MM.1S (cell line): Measurements from ENCODE around the gene SHD.

Experiments
- DNase-seq: peaks from one replicate; pipeline ENCODE4 v3.0.0-alpha.2; 2015
- H2AFZ ChIP-seq: fragments of 300-600 bp; sonication (generic); 2 replicates; pipeline ENCODE4 v1.6.0; 2016; ENCODE audit warnings: antibody characterized with exemption, low read length
- H3F3A ChIP-seq: fragments of 300-600 bp; sonication (generic); 2 replicates; pipeline ENCODE4 v1.6.1; 2016; ENCODE audit warnings: mild to moderate bottlenecking, antibody characterized with exemption, low read length, moderate library complexity, mixed read lengths; ENCODE audit not compliant: insufficient read depth
- H3K27ac ChIP-seq: fragments of 300-600 bp; sonication (generic); 2 replicates; pipeline ENCODE4 v1.5.1; 2016; ENCODE audit warnings: mild to moderate bottlenecking, low read length
- H3K27me3 ChIP-seq: fragments of 300-600 bp; sonication (generic); replicated peaks from 2 replicates; pipeline ENCODE4 v1.6.0; 2016; ENCODE audit warnings: low read length; ENCODE audit not compliant: insufficient read depth
- H3K36me3 ChIP-seq: fragments of 300-600 bp; sonication (generic); replicated peaks from 2 replicates; pipeline ENCODE4 v1.6.1; 2016; ENCODE audit warnings: mild to moderate bottlenecking, low read length, mixed read lengths; ENCODE audit not compliant: insufficient read depth
- H3K4me1 ChIP-seq: fragments of 300-600 bp; sonication (generic); 2 replicates; pipeline ENCODE4 v1.6.1; 2016; ENCODE audit warnings: low read length, mixed read lengths
- H3K4me2 ChIP-seq: fragments of 300-600 bp; sonication (generic); 2 replicates; pipeline ENCODE4 v1.6.0; 2016; ENCODE audit warnings: low read depth, low read length
- H3K4me3 ChIP-seq: fragments of 300-600 bp; sonication (generic); 2 replicates; pipeline ENCODE4 v1.5.1; 2016; ENCODE audit warnings: low read length, mixed read lengths
- H3K79me2 ChIP-seq: fragments of 300-600 bp; sonication (generic); 2 replicates; pipeline ENCODE4 v1.6.1; 2016; ENCODE audit warnings: mixed run types, low read length, mixed read lengths
- H3K9ac ChIP-seq: fragments of 300-600 bp; sonication (generic); 2 replicates; pipeline ENCODE4 v1.6.1; 2016; ENCODE audit warnings: low read length, mixed read lengths
- H3K9me2 ChIP-seq: fragments of 300-600 bp; sonication (generic); replicated peaks from 2 replicates; pipeline ENCODE4 v1.6.1; 2016; ENCODE audit warnings: mild to moderate bottlenecking, low read length, mixed read lengths; ENCODE audit not compliant: insufficient read depth
- H3K9me3 ChIP-seq: fragments of 300-600 bp; sonication (generic); replicated peaks from 2 replicates; pipeline ENCODE4 v1.6.1; 2016; ENCODE audit warnings: mild to moderate bottlenecking, low read length, mixed read lengths; ENCODE audit not compliant: insufficient read depth
- H4K20me1 ChIP-seq: fragments of 300-600 bp; sonication (generic); 2 replicates; pipeline ENCODE4 v1.6.1; 2016; ENCODE audit warnings: mild to moderate bottlenecking, low read length, moderate library complexity, mixed read lengths; ENCODE audit not compliant: insufficient read depth
- EZH2 ChIP-seq: fragments of 300-600 bp; sonication (generic); optimal IDR thresholded peaks from 2 replicates; pipeline ENCODE3; 2017; ENCODE audit warnings: low read depth, mild to moderate bottlenecking, antibody characterized with exemption, low read length, mixed read lengths
- EZH2phosphoT487 ChIP-seq: fragments of 300-600 bp; sonication (generic); IDR thresholded peaks from 2 replicates; pipeline ENCODE4 v1.6.1; 2018; ENCODE audit warnings: antibody characterized with exemption, low read length
- TF ChIP-seq, protein P1 (sequence below): fragments of 300-600 bp; sonication (generic); IDR thresholded peaks from 2 replicates; pipeline ENCODE4 v1.5.1; 2016; ENCODE audit warnings: antibody characterized with exemption, low read length, mixed read lengths

The SHD gene

GRCh38 chr19:4300589-4300988 is 21.5 kb downstream of the SHD start:
- DNase-seq = no peak
- H3K79me2 ChIP-seq = no peaks in the 10 kb centered on the region

GRCh38 chr19:4301590-4302242 is 22.6 kb downstream of the SHD start:
- no peak overlapping the region for H3K27ac ChIP-seq
- TF ChIP-seq EZH2phosphoT487 (no peak), EZH2 (no peak)
- TF ChIP-seq, protein P1, sequence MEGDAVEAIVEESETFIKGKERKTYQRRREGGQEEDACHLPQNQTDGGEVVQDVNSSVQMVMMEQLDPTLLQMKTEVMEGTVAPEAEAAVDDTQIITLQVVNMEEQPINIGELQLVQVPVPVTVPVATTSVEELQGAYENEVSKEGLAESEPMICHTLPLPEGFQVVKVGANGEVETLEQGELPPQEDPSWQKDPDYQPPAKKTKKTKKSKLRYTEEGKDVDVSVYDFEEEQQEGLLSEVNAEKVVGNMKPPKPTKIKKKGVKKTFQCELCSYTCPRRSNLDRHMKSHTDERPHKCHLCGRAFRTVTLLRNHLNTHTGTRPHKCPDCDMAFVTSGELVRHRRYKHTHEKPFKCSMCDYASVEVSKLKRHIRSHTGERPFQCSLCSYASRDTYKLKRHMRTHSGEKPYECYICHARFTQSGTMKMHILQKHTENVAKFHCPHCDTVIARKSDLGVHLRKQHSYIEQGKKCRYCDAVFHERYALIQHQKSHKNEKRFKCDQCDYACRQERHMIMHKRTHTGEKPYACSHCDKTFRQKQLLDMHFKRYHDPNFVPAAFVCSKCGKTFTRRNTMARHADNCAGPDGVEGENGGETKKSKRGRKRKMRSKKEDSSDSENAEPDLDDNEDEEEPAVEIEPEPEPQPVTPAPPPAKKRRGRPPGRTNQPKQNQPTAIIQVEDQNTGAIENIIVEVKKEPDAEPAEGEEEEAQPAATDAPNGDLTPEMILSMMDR = no peak
- H3K4me1 ChIP-seq = no peaks in the 10 kb centered on the region
- H3K27me3 ChIP-seq = peaks cover 78% of the 10 kb centered on the region
- H3K4me2 ChIP-seq = no peak overlapping the region
- H3K9me3 ChIP-seq = no peaks in the 10 kb centered on the region
- no peak overlapping the region for H3K4me3 ChIP-seq
- no peaks in the 10 kb centered on the region for H4K20me1 ChIP-seq
- no peak overlapping the region for H3K9ac ChIP-seq
- H3K79me2 ChIP-seq = no peaks in the 10 kb centered on the region
- H3F3A ChIP-seq = no peaks in the 10 kb centered on the region
- no peaks in the 10 kb centered on the region for H3K9me2 ChIP-seq
- no peak for DNase-seq
- H3K36me3 ChIP-seq = no peaks in the 10 kb centered on the region
- no peak overlapping the region for H2AFZ ChIP-seq

More at GRCh38 chr19:4300589-4300988, 21.5 kb downstream of the SHD start:
- no peaks in the 10 kb centered on the region for H3K4me1 ChIP-seq
- H3K36me3 ChIP-seq = no peaks in the 10 kb centered on the region
- H2AFZ ChIP-seq = no peak overlapping the region
- H3K9me3 ChIP-seq = no peaks in the 10 kb centered on the region
- H3F3A ChIP-seq = no peaks in the 10 kb centered on the region
- no peak overlapping the region for H3K27ac ChIP-seq
- H3K9me2 ChIP-seq = no peaks in the 10 kb centered on the region
- H3K4me2 ChIP-seq = no peak overlapping the region
- peaks cover 78% of the 10 kb centered on the region for H3K27me3 ChIP-seq
- TF ChIP-seq EZH2 = no peak
- TF ChIP-seq EZH2phosphoT487 = no peak
- TF ChIP-seq, protein P1 = no peak
- no peak overlapping the region for H3K9ac ChIP-seq
- H4K20me1 ChIP-seq = no peaks in the 10 kb centered on the region
- H3K4me3 ChIP-seq = no peak overlapping the region

GRCh38 chr19:4302243-4302640 is 23.2 kb downstream of the SHD start, which contains the start of gene TMIGD2:
Gene TMIGD2 (minus strand): TSS chr19:4302389. CDS start chr19:4302385, 4 bp downstream.
- Histone ChIP-seq H3K9ac (no peak within 1 kb of the TSS), H2AFZ (no peak within 1 kb of the TSS), H3K4me1 (no peaks in the 10 kb centered on the region), H4K20me1 (no peaks in the 10 kb centered on the region), H3K27ac (no peak within 1 kb of the TSS), H3F3A (no peaks in the 10 kb centered on the region), H3K4me2 (no peak within 1 kb of the TSS), H3K9me2 (no peaks in the 10 kb centered on the region), H3K27me3 (peaks cover 82% of the 10 kb centered on the region), H3K79me2 (no peaks in the 10 kb centered on the region), H3K36me3 (no peaks in the 10 kb centered on the region), H3K4me3 (no peak within 1 kb of the TSS), H3K9me3 (no peaks in the 10 kb centered on the region)
- TF ChIP-seq, protein P1 = no peak
- TF ChIP-seq EZH2 (no peak), EZH2phosphoT487 (no peak)
- no peak for DNase-seq
